GM10248 (cell line): Measurements from ENCODE around the gene NFS1.

Source experiments
- CTCF ChIA-PET: fragments of 300-600 bp; sonication (Branson Sonifier 250); formaldehyde crosslinking; extraction: SDS; loops from one replicate; lab custom pipeline; 2021; ENCODE audit warnings: antibody characterized with exemption; lab: Yijun Ruan, JAX
- POLR2A ChIA-PET: fragments of 350-650 bp; sonication (Branson Sonifier 250); formaldehyde crosslinking; extraction: SDS; loops from one replicate; lab custom pipeline; 2020; ENCODE audit warnings: antibody characterized with exemption; lab: Yijun Ruan, JAX
- DNase-seq: peaks from one replicate; pipeline ENCODE4 v3.0.0; 2012; ENCODE audit errors: extremely low spot score
- CTCF ChIP-seq: IDR thresholded peaks from 2 replicates; pipeline ENCODE4 v1.5.1; 2012; ENCODE audit warnings: mild to moderate bottlenecking, low read depth; ENCODE audit errors: extremely low read depth, missing control alignments, control extremely low read depth

The NFS1 gene

GRCh38 chr20:35674921-35675320 lies 24.2 kb downstream of the NFS1 start:
- no peak for TF ChIP-seq CTCF
- ChIA-PET POLR2A (no interaction called here), CTCF (interaction anchor here (0.8 kb wide), 1 partner anchor 56 kb away, joined by 3 read pairs; no protein-coding TSS in a partner anchor)
- no peak for DNase-seq

GRCh38 chr20:35673884-35674283 lies 25.3 kb downstream of the NFS1 start:
- no peak for TF ChIP-seq CTCF
- POLR2A ChIA-PET, result no interaction called here
- DNase-seq, result no peak
- CTCF ChIA-PET, result no interaction called here

- ChIA-PET POLR2A (no interaction called here), CTCF (interaction anchor here (1.4 to 1.5 kb wide), 2 partner anchors 14 to 20 kb away, joined by 4 read pairs; no protein-coding TSS in a partner anchor)
- TF ChIP-seq CTCF, result no peak
- no peak for DNase-seq
Observed at GRCh38 chr20:35669681-35670080, 29.5 kb downstream of the NFS1 start.

- no peak for TF ChIP-seq CTCF
- no peak for DNase-seq
- CTCF ChIA-PET, result interaction anchor here (1.0 to 2.6 kb wide), 2 partner anchors 17 to 50 kb away, joined by 3 to 16 read pairs; no protein-coding TSS in a partner anchor
- POLR2A ChIA-PET, result interaction anchor here (0.5 kb wide), 1 partner anchor 20 kb away, joined by 4 read pairs; no protein-coding TSS in a partner anchor
Observed at GRCh38 chr20:35669221-35669620, 29.9 kb downstream of the NFS1 start.

GRCh38 chr20:35665949-35666288 lies 33.2 kb downstream of the NFS1 start:
- DNase-seq, result no peak
- ChIA-PET CTCF (interaction anchor here (1.0 to 1.6 kb wide), 3 partner anchors 9 to 47 kb away, joined by 3 to 4 read pairs (median 3); no protein-coding TSS in a partner anchor), POLR2A (interaction anchor here (0.6 to 0.9 kb wide), 2 partner anchors 76 to 665 kb away, joined by 3 read pairs; partner anchors contain the start of gene RBM39)
- TF ChIP-seq CTCF, result no peak

GRCh38 chr20:35664466-35665206 lies 34.5 kb downstream of the NFS1 start, which contains the start of the genes CPNE1 and RBM12:
TSS of gene CPNE1 (minus strand) at chr20:35664900. CDS start at chr20:35632923, 31,977 bp downstream.
TSS of gene RBM12 (minus strand) at chr20:35664900. CDS start at chr20:35655322, 9,578 bp downstream.
- peak; percentile 99 for DNase-seq
- no peak for TF ChIP-seq CTCF
- ChIA-PET POLR2A (interaction anchor here (0.5 to 1.7 kb wide), 5 partner anchors 45 to 289 kb away, joined by 4 to 14 read pairs (median 8); no protein-coding TSS in a partner anchor), CTCF (interaction anchor here (0.8 to 1.7 kb wide), 5 partner anchors 45 to 289 kb away, joined by 3 to 7 read pairs (median 4); partner anchors contain the start of genes SCAND1 and SPAG4)
